Ovary (tissue), 9 donors: ENCODE measurements around the gene GLDN. TPM values are rescaled to one million over a fixed set of nuclear protein-coding genes. Genes with fewer than 3 reads are reported as not detected.

ENCODE experiments used
- DNase-seq, 5 donors: peaks; one replicate each; pipeline ENCODE4 v3.0.0-alpha.2; 2019 to 2020
- H3K27ac ChIP-seq, 2 donors: fragments of 200-600 bp; one replicate each; pipeline versions ENCODE4 v1.5.1 to v1.8.0; 2019 to 2022
- H3K27me3 ChIP-seq: fragments of 200-600 bp; one replicate; pipeline ENCODE4 v1.8.0; 2022
- H3K36me3 ChIP-seq: fragments of 200-600 bp; sonication (generic); one replicate; pipeline ENCODE4 v1.5.1; 2019
- H3K4me1 ChIP-seq: one replicate; pipeline ENCODE4 v1.8.1; 2013; ENCODE audit warnings: mild to moderate bottlenecking, moderate library complexity; ENCODE audit not compliant: insufficient read depth
- H3K4me3 ChIP-seq: fragments of 200-600 bp; sonication (generic); one replicate; pipeline ENCODE4 v1.5.1; 2017
- H3K9me3 ChIP-seq, 2 donors: fragments of 200-600 bp in 1 of 2; sonication (generic) in 1 of 2; one replicate each; pipeline versions ENCODE4 v1.5.1 to v1.8.1; 2013 to 2019; ENCODE audit warnings: mild to moderate bottlenecking in 1 of 2, moderate library complexity in 1 of 2
- EP300 ChIP-seq: sonication (generic); formaldehyde crosslinking; IDR thresholded peaks from one replicate; pipeline ENCODE4 v1.6.1; 2017; ENCODE audit warnings: antibody characterized with exemption
- POLR2A ChIP-seq: fragments of 450-650 bp; IDR thresholded peaks from one replicate; pipeline ENCODE4 v1.6.1; 2017; ENCODE audit warnings: antibody characterized with exemption, mild to moderate bottlenecking, moderate library complexity
- whole genome bisulfite sequencing, 3 donors: extraction: QIAGEN DNeasy Blood & Tissue Kit in 1 of 3; methylation state at CpG; one replicate each; pipeline versions ENCODE4 v1.1.5 to v1.1.7; 2013 to 2017; 5-methylcytosine and 5-hydroxymethylcytosine counted together
- intact Hi-C, 4 donors: fragments of 100-400 bp; cut with DNase I; formaldehyde crosslinking; loops; one replicate each; pipeline versions ENCODE4 v1.11.0 to v1.15.1; 2022 to 2023
- polyA plus RNA-seq, 2 donors: library from polyadenylated mRNA; stranded (reverse); fragments of 200-250 nt in 1 of 2; fragments of 350-450 nt in 1 of 2; fragmentation: Illumina TruSeq in 1 of 2; extraction: RNeasy Lipid Tissue Mini Kit (QIAGEN cat#74804) in 1 of 2; gene quantifications; one replicate each; pipeline ENCODE4 v1.2.3, GENCODE V29; 2013 to 2014
- total RNA-seq, 7 donors: library from RNA; depleted of rRNA in 2 of 7; stranded (reverse); fragments of >200 nt in 2 of 7; fragmentation: NEBNext Ultra II Directional in 3 of 7; extraction: Animal tissue kit (Norgen Biotek cat#: 25700) in 3 of 7; gene quantifications; one replicate each; pipeline versions ENCODE4 v1.1.0 to v1.2.4, GENCODE V29; 2016 to 2023
- TF ChIP-seq, protein P1 (sequence below), 3 donors: fragments of 450-650 bp in 2 of 3; fragments of 200-600 bp in 1 of 3; IDR thresholded peaks; one replicate each; pipeline versions ENCODE4 v1.5.1 to v1.8.0; 2016 to 2022; ENCODE audit warnings: antibody characterized with exemption in 3 of 3, mild to moderate bottlenecking in 1 of 3
- donor health status: DM: no; HTN: no; CAD: no; lungs with moderate emphysema.
- donor health status: DM: no; HTN: no; CAD: no.
- donor health status: Bipolar disorder and iron deficiency.
- donor health status: DM: yes; HTN: yes; CAD: no.
- donor health status: DM: no; HTN: no; CAD: no.
- donor health status: DM: yes; HTN: yes; CAD: no.

GLDN gene
- total and polyA plus RNA-seq, 9 donors: 0.33 to 10.3 (median 2.3) TPM; not detected in 1

DNA sequence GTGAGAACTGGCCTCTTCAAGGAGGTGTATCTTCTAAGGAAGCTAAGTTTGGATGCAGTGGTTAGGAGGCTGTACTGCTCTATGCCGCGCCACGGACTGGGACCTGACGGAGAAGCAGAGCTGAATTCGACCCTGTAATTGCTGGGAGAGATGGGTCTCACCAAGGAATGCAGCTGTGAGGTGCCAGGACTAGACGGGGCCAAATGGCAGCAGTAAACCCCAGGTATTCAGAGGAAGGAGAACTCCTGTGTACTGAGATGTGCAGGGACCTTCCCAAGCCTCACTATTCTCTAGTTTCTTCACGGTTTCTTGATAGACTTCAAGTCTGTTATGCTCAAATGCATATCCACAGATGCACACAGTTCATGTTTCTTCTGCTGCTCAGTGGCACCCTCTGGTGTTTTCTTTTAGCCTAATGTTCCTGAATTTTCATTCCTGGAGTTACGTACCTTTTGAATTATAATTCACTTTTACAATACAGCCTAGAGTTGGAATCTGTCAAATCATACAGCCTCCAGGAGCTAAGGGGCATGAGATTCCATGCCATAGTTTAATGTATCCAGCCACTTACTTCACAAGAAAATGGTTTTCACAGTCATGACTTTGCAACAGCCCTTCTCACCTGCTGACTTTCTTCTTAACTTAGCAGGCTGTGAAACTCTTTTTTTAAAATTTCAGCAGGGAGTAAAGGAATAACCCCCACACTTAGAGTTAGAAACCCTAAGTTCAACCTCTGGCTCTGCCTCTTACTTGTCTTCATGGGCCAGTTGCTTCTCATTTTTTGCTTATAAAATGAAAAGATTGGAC lies 61.8 kb downstream of the GLDN start:
- DNase-seq: no peak
- Histone ChIP-seq H3K36me3 (no peaks in the 10 kb centered on the region), H3K27ac (no peak overlapping the region), H3K4me3 (no peak overlapping the region), H3K9me3 (no peaks in the 10 kb centered on the region), H3K27me3 (no peaks in the 10 kb centered on the region), H3K4me1 (no peaks in the 10 kb centered on the region)
- TF ChIP-seq POLR2A: no peak
- TF ChIP-seq, protein P1, sequence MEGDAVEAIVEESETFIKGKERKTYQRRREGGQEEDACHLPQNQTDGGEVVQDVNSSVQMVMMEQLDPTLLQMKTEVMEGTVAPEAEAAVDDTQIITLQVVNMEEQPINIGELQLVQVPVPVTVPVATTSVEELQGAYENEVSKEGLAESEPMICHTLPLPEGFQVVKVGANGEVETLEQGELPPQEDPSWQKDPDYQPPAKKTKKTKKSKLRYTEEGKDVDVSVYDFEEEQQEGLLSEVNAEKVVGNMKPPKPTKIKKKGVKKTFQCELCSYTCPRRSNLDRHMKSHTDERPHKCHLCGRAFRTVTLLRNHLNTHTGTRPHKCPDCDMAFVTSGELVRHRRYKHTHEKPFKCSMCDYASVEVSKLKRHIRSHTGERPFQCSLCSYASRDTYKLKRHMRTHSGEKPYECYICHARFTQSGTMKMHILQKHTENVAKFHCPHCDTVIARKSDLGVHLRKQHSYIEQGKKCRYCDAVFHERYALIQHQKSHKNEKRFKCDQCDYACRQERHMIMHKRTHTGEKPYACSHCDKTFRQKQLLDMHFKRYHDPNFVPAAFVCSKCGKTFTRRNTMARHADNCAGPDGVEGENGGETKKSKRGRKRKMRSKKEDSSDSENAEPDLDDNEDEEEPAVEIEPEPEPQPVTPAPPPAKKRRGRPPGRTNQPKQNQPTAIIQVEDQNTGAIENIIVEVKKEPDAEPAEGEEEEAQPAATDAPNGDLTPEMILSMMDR (IDR thresholded peaks at IDR 0.05): peak in 1 of 3 donors; percentile 60
- TF ChIP-seq EP300: no peak
- 31 to 58% (median 37%) methylated on average over 8 of the region's 8 CpGs for WGBS, 3 donors
- intact Hi-C loops: no loop called here

DNA sequence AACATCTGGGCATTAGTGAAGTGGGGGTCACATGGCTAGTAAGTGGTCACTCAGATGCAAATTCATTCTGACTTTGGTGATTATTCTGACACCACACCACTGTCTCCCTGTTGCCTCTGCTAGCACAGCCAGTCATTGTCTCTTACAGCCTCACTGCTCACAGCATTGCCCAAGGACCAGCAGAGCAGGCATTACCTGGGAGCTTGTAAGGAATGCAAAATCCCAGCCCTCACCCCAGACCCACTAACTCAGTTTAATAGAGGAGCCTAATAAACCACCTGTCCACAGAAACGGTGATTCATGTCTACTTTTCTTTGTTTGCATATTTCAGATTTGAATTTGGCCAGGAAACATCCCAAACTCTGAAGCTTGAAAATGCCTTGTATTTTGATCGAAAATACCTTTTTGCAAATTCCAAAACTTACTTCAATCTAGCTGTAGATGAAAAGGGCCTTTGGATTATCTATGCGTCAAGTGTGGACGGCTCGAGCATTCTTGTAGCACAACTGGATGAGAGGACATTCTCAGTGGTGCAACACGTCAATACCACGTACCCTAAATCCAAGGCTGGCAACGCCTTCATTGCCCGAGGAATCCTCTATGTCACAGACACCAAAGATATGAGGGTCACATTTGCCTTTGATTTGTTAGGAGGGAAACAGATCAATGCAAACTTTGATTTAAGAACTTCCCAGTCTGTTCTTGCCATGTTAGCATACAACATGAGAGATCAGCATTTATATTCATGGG lies 62.7 kb downstream of the GLDN start:
- Histone ChIP-seq H3K36me3 (no peaks in the 10 kb centered on the region), H3K4me3 (no peak overlapping the region), H3K27me3 (no peaks in the 10 kb centered on the region), H3K9me3 (no peaks in the 10 kb centered on the region), H3K4me1 (no peaks in the 10 kb centered on the region), H3K27ac (no peak overlapping the region)
- WGBS, 3 donors: 66 to 81% (median 66%) methylated on average over 9 of the region's 9 CpGs
- TF ChIP-seq POLR2A (no peak), EP300 (no peak)
- TF ChIP-seq, protein P1 (IDR thresholded peaks at IDR 0.05): no peak
- intact Hi-C loops: no loop called here
- DNase-seq: no peak

DNA sequence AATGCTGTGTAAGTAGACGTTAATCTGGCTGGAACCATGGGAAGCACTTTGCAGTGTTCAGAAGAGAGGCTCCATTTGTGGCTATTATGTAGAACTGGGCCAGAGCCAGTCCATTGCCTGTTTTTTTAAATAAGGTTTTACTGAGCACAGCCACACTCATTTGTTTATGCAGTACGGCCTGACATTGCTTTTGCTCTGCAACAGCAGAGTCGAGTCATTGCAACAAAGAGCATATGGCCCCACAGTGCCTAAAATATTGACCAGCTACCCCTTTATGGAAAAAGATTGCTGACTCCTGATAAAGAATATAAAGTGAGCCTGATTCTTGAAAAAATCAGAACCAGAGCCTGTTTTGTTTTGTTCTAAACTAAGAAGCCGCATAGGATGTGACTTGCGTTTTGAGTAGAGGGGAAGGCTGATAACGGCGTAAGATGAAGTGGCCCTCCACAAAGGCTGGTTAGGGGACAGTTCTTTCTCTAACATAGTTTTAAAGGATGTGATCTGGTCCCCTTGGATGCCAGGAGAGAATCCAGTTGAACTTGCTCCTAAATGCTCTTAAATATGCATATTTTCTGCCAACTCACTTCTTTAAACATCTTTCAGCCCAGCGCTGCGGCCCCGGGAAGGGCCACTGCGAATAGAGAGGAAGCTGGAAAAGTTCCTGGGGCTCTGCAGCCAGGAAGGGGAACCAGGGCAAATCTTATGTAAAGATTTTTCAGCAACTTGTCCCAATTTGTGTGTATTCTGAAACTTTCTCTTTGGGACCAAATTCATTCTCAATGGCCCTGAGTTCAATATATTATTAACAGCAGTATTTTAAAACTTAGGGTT lies 64.5 kb downstream of the GLDN start:
- intact Hi-C loops: no loop called here
- WGBS, 3 donors: 40 to 68% (median 59%) methylated on average over 11 of the region's 11 CpGs
- H3K4me3 ChIP-seq: no peak overlapping the region
- DNase-seq: no peak
- TF ChIP-seq, protein P1 (IDR thresholded peaks at IDR 0.05): no peak
- TF ChIP-seq POLR2A (no peak), EP300 (no peak)
- no peaks in the 10 kb centered on the region for H3K9me3 ChIP-seq
- no peaks in the 10 kb centered on the region for H3K4me1 ChIP-seq
- H3K27ac ChIP-seq: no peak overlapping the region
- H3K27me3 ChIP-seq: no peaks in the 10 kb centered on the region
- no peaks in the 10 kb centered on the region for H3K36me3 ChIP-seq

DNA sequence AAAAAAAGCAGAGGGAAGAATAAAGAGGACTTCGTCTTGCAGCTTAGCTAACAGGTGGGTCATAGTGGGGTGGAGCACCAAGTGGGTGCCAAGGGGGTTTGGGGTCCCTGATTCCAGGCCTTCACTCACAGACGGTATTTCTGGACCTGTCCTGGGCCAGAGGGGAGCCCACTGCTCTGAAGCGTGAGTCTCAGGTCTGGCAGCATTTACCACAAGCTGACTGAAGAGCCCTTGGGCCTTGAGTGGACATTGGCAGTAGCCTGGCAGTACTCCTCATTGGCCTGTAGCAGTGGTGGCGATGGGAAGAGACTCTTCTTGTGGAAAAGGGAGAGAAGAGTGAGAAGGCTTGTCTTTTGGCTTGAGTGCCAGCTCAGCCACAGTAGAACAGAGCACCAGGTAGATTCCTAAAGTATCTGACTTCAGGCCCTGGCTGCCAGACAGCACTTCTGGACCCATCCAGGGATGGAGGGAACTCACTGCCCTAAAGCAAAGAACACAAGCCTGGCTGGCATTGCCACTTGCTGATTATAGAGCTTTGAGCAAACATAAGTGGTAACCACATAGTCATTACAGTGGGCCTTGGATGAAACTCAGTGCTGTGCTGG lies 72.9 kb downstream of the GLDN start:
- intact Hi-C loops: no loop called here
- 93 to 95% (median 94%) methylated on average over 4 of the region's 4 CpGs for WGBS, 3 donors
- no peak for DNase-seq
- H3K4me3 ChIP-seq: no peak overlapping the region
- H3K36me3 ChIP-seq: no peaks in the 10 kb centered on the region
- H3K27me3 ChIP-seq: no peaks in the 10 kb centered on the region
- TF ChIP-seq EP300 (no peak), POLR2A (no peak)
- TF ChIP-seq, protein P1 (IDR thresholded peaks at IDR 0.05): no peak
- no peak overlapping the region for H3K27ac ChIP-seq
- no peaks in the 10 kb centered on the region for H3K4me1 ChIP-seq
- no peaks in the 10 kb centered on the region for H3K9me3 ChIP-seq
